ENCODE measurements around the gene FAM227B.

GRCh38 chr15:49410641-49411040, 210.0 kb downstream of the FAM227B start:
- TF ChIP-seq CTCF (IDR thresholded peaks at IDR 0.05) (no peak), POLR2A (IDR thresholded peaks at IDR 0.05) (no peak)

Measured in testis (tissue), 2 donors.